Stimulated activated CD4-positive, alpha-beta T cell treated with anti-CD3 and anti-CD28 coated beads, TNF-alpha, amount 100 ng/mL, for 24 hours (primary cell): ENCODE data around the gene MTF1.

ENCODE experiments used
- DNase-seq, 3 experiments: peaks; one replicate each; pipeline ENCODE4 v3.0.0-alpha.2; 2020; ENCODE audit warnings: low read depth in 3 of 3

Gene MTF1

DNA sequence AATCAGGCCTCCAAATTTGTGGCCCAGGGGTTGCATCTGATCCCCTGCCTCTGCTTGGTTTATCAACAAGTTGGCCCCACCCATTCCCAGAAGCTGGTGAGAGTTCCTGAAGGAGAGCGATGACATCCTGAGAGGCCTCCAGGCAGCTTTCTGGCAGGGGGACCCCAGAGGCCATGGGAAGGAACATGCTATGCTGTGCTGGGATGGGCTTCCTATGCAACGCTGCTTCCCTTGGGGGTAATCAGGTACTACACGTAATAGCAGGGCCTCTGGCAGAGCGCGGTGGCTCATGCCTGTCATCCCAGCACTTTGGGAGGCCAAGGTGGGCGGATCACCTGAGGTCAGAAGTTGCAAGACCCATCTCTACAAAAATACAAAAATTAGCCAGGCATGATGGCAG, 8.4 kb upstream of the MTF1 start:
- DNase-seq: no peak

DNA sequence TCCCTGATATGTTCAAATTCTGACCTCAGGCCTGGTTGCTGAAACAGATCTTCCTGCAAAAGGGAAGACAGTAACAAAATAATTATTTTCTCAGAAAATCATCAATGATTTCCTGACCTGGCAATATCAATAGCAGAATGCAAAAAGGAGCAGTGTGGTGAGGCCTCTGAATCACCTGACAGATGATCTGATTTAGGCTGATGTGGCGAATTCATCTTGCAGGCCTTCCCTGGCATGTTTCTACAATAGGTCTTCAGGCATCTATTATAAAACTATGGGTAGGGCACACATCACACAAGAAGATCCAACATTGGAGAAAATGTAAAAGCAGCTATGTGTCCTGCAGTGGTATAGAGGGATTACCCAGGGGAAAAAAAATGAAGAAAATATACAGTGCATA, 7.1 kb upstream of the MTF1 start:
- no peak for DNase-seq

DNA sequence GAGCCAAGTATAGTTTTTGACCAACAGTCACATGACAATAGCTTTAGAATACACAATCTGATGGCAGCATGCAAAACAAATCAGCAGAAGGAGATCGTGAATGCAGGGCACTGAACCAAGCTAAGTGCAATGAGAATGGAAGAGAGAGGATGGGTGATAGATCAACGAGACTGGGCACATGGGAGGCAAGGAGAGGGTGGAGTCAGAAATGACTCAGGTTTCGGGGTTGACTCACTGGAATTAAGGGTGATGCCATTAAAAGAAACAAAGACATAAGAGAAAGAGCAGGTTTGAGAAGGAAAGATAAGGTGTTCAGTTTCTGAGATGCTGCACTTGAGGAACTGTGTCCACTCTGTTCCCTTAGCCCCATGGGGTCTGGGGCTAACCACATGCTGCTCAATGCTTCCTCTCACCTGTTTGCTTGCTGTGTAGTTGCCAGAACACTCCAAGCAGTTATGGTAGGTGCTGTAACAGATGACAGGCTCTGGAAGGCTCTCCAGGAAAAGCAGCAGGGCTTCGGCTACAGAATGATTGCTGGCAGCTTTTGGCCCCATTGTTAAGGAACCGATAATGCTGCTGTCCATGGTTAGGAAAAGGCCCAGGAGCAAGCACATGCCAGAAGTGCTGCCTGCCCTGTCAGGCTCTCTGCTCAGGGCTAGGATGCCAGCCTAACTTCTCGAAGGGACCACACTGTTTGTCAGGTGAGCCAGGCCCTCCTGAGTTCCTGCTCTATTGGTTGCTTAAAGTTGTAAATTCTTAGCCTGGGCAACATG, 6.1 kb upstream of the MTF1 start:
- peak; percentile 9 to 38 (median 16) for DNase-seq

DNA sequence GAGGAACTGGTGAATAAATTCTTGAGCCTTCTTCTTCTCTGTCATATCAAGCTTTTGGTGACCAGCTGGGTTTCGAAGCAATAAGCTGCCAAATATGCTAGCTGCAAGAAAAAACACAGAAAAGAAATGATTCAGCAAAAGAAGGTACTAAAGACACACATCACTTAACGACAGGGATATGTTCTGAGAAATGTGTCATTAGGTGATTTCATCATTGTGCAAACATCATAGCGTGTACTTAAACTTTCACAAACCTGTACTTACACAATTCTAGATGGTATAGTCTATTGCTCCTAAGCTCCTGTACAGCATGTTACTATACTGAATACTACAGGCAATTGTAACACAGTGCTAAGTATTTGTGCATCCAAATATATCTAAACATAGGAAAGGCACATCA, 2.9 kb upstream of the MTF1 start:
- DNase-seq: no peak

DNA sequence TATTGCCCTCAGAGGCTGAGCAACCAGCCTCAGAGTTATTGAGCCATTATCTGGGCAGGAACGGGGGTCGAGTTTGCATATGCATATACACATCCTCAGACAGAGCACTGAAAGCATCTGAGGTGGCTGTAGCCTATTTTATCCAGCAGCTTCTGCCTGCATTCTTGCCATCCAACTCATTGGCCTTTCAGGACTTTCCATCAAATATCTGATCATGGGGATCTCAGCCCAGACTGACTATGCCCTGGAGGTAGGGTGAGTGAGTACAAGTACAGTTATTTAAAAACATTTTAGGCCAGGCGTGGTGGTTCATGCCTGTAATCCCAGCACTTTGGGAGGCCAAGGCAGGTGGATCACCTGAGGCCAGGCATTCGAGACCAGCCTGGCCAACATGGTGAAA, 1.8 kb upstream of the MTF1 start:
- DNase-seq: no peak

DNA sequence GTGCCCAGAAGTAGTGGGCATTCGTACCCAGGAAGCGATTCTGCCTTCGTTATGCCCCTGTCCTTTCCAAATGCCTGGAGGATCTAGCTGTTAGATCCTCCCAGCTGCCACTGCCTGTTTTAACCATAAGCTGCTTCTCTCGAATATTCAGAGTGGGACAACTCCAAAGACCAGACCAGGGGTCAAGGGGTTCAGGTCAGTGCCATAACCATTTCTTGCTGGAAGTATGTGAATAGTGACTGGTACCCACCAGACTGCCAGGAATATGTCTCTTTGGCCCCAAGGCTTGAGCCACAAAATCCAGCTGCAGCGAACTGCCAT, 914 bp upstream of the MTF1 start:
- no peak for DNase-seq

DNA sequence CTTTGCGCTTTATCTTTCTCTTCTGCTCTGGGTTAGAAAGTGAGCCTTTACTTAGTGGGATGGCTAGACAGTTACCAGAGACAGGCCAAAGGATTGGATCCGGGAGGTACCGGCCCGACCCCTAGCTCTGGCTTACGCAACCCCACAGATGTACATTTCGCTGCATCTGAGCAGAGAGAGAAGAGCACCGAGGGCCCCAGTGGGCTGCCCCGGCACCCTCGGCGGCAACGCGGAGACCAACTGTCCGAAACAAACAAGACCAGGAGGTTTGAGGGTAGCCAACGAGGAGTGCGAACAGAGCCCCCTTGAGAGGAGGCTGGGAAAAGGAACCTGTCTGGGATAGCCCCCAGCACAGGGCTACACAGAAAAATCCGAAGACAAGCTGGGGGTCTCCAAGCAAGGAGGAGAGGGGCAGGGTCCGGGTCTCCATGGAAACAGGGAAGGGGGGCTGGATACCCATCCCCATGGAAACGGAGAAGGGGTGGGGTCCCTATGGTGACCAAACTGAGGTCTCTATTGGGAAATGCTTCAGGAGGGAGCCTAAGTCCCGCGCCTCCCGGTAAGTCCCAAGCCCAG, 373 bp downstream of the MTF1 start:
- DNase-seq: no peak

DNA sequence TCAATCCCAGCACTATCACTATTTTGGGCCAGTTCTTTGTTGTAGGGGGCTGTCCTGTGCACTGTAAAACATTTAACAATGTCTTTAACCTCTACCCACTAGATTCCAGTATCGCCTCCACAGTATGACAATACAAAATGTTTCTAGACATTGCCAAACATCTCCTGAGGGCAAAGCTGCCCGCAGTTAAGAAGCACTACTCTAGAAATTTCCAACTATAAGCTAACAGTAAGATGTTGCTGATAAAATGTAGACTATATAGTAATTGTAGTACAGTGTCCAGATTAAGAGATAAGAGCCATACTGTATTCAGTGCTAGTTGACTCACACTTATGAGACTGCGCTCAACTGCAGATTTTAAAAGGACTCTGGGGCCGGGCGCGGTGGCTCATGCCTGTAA, 5.0 kb downstream of the MTF1 start:
- DNase-seq: no peak

DNA sequence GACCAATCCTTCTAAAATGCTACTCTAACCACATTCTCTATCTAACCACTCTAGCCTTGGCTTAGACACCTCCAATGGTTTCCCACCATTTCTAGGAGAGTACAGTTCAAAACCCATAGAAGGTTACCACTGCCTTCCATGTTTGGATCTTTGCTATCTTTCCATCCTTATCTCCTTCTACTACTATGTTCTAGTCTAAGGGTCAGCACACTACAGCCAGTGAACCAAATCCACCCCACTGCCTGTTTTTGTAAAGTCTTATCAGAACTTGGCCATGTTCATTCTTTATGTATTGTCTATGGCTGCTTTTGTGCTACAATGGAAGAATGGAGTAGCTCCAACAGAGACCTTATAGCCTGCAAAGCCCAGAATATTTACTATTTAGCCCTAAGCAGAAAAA, 6.2 kb downstream of the MTF1 start:
- no peak for DNase-seq

DNA sequence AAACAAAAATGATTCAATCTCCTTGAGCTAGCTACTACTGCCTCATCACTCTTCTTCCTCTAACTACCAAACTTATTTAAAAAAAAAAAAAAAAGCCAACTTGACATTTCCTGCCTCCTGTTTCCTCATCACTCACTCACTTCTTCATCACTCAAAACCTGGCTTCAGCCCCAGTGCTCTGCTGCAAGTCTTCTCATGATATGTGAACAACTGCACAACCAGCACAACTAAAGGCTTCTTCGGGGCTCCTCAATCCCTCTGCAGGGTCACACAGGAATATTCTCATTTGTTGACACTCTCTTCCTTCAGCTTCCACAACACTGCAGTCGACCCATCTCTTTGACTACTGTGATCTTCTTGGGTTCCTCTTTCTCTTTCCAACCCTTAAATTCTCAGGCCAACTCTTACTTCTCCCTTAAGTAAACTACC, 7.6 kb downstream of the MTF1 start:
- DNase-seq: no peak

DNA sequence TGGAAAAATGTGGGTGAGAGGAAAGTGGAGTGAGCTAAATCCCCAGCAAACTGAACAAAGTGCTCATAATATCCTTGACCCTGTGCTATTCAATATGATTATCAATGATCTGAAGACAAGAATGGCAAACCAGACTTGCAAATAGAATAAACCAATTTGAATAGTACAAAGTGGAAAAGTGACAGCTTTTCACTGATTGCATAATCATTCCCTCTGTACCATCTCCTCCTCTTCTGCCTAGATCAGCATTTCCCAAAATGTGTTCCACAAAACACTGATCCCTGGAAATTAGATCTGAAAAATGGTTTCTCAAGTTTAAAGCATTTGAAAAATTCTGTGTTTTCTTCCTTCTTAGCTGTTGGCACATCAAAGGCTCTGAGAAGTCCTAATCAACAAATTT, 8.1 kb downstream of the MTF1 start:
- no peak for DNase-seq

DNA sequence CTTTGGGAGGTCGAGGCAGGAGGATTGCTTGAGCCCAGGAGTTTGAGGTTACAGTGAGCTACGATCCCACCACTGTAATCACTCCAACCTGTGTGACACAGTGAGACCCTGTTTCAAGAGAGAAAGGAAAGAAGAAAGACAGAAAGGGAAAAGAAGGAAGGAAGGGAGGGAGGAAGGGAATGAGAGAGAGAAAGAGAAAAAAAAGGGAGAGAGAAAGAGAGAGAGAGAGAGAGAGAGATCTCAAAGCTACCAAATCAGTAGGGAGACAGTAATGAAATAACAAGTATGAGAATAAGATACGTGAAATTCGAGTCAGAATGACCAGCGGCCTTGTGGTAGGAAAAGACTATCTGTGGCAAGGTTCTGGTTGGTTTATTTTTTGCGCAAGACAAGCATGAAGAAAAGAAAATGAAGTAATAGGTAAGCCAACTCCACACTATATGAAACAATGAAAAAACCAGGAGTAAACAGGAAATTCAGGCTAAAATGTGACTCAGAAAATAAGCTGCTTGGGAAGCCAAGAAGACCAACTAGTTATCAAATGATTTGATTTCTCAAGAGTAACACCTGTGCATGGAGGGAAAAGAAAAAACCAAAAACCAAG, 8.9 kb downstream of the MTF1 start:
- no peak for DNase-seq

DNA sequence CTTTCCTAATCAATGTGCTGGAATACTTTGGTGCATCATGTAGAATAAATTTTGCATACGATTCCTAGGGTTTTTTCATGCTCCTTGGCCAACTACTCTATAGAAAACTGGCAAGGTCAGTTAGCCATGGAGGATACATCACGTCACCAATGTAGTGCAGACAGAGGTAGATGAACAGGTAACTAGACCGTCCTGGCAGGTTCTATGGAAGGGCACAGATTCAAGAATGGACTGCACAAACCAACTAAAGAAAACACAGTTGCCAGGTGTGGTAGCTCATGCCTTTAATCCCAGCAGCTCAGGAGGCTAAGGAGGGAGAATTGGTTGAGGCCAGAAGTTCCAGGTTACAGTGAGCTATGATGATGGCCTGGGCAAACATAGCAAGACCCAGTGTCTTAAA, 9.9 kb downstream of the MTF1 start:
- no peak for DNase-seq

DNA sequence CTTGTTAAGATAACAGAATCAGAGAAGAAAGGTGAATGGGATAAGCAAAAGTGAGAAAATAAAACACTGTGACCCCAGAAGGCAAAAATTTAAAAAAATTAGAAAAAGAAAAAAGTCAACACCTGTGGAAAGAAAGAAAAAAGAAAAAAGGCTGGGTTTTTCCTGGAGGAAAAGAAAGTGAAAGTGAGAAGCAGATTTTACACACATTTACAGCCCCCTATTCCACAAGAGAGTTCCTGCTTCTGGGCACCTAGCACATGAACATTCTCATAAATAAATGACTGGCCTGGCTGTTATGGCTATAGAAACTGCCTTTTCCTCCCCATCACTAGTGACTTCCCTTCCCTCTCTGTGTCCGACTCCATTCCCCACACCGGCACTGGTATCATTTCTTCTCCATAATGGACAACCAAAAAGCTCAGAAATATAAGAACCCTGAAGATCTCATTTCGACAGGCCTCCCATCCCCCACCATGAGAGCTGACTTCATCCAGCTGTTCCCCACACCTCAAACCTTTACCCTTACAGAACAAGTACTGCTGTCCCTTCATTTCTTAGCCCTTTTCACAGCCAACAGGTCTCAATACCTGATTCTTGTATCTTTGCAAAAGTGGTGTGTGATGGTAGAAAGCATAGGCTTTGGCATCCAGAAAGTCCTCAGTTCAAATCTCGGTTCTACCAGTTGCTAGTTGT, 12.6 kb downstream of the MTF1 start:
- DNase-seq: no peak

DNA sequence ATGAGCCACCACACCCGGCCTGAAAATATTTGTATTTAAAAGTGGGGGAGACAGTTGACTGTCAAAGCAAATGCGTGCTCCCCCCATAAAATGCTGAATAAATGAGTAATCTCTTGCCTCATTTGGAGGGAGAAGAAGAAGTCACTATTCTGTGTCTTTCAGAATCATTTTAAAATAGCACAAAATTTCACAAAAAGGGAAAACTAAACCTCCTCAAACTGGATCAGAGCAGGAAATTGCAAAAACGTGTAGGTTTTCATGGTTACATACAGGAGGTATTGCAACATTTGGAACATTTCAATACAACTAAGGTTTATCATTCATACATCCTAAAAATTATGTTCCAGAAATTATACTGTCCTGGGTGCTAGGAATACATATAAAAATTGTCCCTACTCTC, 13.6 kb downstream of the MTF1 start:
- DNase-seq: no peak

DNA sequence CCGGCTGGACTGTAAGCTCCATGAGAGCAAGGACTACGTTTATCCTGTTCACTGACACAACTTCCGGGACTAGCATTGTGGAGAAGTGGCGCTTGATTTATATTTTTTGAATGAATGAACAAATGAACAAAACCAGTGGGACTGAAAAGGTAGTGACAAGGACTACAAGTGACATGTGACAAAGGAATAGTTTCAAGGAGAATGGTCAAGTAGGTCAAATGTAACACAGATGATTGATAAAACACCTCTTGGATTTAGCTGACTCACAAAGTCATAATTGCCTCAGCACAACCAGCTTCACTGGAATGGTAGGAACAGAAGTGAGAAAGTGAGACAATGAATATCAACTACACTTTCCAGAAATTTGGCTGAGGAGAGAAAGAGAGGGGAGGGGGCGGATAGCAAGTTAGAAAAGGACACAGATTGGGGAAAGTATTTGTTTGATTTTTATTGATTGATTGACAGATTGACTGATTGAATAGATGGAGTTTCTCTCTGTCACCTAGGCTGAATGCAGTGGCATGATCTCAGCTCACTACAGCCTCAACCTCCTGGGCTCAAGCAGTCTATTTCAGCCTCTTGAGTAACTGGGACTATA, 14.2 kb downstream of the MTF1 start:
- no peak for DNase-seq

DNA sequence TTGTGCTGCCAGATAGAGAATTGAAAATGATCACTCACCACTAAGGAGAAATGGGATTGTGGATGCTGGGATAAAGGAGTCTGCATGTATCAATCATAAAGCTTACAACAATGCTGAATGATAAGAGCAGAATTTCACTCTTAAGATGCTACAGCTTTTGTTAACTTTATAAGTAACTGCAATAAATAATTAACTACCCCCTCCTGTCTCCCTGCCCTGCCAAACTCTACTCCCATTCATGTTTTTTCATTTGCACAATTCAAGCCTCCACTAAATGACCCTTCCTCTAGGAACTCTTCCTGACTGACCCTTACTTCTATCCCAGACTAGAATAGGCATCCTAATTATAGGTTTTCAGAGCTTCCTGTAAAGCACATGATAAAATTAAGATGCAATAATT, 14.9 kb downstream of the MTF1 start:
- DNase-seq: no peak

DNA sequence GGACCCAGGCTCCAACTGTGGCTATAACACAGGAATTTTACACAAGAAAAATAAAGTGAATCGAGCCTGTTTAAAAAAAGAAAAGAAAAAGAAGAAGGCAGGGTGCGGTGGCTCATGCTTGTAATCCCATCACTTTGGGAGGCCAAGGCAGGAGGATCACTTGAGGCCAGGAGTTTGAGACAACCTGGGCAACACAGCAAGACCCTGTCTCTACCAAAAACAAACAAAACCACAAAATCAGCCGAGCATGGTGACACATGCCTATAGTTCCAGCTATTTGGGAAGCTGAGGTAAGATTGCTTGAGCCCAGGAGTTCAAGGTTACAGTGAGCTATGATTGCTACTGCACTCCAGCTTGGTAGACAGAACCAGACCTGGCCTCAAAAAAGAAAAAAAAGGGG, 17.7 kb downstream of the MTF1 start:
- DNase-seq: no peak

DNA sequence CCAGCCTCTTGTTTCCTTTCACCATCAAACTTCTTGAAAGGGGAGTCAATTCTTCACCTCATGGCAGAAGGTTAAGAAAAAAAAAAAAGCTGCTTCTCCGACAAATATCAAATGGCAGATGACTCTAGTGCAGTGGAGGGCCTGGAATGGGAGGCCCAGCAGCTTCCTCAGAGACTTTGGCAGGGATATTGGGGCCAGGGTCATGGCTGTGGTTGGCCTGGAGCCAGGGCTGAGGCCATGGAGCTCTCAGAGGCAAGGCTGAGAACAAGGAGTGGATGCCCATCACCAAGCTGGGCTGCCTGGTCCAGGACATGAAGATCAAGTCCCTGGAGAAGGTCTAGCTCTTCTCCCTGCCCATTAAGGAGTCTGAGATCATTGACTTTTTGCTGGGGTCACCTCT, 18.7 kb downstream of the MTF1 start:
- DNase-seq: no peak

DNA sequence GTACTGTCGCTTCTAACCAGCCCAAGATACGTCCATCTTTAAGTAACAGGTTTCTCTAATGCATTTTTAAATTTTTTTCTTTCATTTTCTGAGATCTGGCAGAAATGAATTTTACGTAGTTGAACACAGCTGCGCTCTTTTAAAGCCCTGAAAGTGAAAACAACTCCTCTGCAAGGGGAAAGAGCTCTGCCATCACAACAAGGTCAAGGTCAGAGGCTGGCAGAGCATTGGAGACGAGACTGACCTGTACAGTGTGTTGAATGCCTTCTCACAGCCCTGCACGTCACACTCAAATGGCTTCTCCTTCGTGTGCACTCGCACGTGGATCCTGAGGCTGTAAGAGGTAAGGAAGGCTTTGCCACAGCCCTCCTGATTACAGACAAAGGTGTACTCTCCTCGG, 19.7 kb downstream of the MTF1 start:
- no peak for DNase-seq

DNA sequence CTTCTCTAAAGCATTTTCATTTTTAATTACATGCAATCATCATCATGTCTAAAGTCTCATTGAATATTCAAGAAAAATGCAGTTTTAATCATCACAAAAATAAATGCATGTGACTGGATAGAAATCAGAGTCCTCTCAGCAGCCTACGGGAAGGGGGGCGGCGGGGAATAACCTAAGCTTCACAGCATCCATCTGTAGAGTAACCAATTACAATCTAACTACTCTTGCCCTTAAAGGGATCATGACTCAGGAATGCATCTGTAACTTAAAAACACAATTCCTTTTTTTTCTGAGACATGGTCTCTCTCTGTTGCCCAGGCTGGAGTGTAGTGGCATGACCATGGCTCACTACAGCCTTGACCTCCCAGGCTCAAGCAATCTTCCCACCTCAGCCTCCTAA, 22.6 kb downstream of the MTF1 start:
- DNase-seq: no peak

DNA sequence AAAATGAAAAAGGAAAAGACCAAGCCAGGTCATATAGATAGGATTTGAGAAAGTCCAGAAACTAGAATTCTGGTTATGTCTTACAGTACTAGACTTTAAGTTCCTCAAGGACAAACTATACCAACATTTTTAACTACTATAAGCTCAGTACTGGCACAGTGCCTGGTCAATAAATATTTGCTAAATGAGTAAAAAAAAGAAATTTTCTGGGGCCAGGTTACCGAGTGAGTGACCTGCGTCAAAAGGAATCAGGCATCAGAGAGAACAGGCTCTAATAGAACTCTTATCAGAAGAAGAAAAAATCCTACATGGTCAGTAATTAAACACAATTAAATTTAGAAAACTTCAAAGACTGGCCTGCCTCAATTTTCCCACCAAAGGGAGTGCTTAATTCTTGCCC, 27.6 kb downstream of the MTF1 start:
- DNase-seq: no peak

DNA sequence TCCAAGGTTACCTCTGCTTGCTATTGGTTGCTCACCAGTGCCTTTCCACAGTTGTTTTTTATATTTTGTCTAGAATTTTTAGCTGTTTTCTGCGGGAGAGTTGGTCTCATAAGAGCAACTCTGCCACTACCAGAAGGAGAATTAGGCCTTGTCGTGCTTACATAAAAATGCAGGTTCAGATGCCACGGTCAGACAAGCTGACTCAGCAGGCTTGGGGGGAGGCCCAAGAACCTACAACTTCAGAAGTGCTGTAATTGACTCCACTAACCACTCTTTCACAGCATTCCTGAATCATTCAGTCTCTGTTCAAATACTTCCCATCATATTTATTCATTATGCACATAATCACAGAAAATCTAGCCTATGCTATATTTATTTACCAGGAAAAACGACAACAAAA, 28.3 kb downstream of the MTF1 start:
- DNase-seq: no peak
